Ectodermal cell (in vitro differentiated cells): ENCODE data around the gene TCERG1L.

Experiments used
- H3K27ac ChIP-seq: 2 replicates; pipeline ENCODE4 v1.7.0; 2013; ENCODE audit warnings: mild to moderate bottlenecking, low read depth, low read length; ENCODE audit not compliant: insufficient read depth, poor library complexity, severe bottlenecking
- H3K27me3 ChIP-seq: 2 replicates; pipeline ENCODE4 v1.7.0; 2013; ENCODE audit warnings: mild to moderate bottlenecking, low read length; ENCODE audit not compliant: insufficient read depth, control insufficient read depth, poor library complexity, severe bottlenecking
- H3K36me3 ChIP-seq: one replicate; pipeline ENCODE4 v1.7.0; 2013; ENCODE audit warnings: low read length; ENCODE audit not compliant: control insufficient read depth, insufficient read depth
- H3K4me1 ChIP-seq: one replicate; pipeline ENCODE4 v1.7.0; 2013; ENCODE audit warnings: low read length; ENCODE audit not compliant: control insufficient read depth, insufficient read depth
- H3K4me3 ChIP-seq: 2 replicates; pipeline ENCODE4 v1.7.0; 2013; ENCODE audit warnings: low read depth, low read length, control low read depth; ENCODE audit not compliant: insufficient read depth
- H3K9me3 ChIP-seq: 2 replicates; pipeline ENCODE4 v1.7.0; 2013; ENCODE audit warnings: mild to moderate bottlenecking, low read length, moderate library complexity; ENCODE audit not compliant: control insufficient read depth
- WGBS, 2 experiments: methylation state at CpG; one replicate each; pipeline ENCODE4 v1.1.7; 2013; ENCODE audit warnings: missing lambda C conversion rate in 2 of 2; 5-methylcytosine and 5-hydroxymethylcytosine counted together

TCERG1L gene

GRCh38 chr10:131290781-131291180 is 20.7 kb downstream of the TCERG1L start:
- Histone ChIP-seq H3K4me3 (no peak overlapping the region), H3K9me3 (no peaks in the 10 kb centered on the region), H3K36me3 (no peaks in the 10 kb centered on the region), H3K27ac (no peak overlapping the region), H3K4me1 (no peaks in the 10 kb centered on the region), H3K27me3 (no peaks in the 10 kb centered on the region)
- WGBS, 2 experiments, result 65 to 85% methylated on average over 6 to 7 of the region's 7 CpGs

GRCh38 chr10:131288648-131289047 is 22.9 kb downstream of the TCERG1L start:
- Histone ChIP-seq H3K9me3 (no peaks in the 10 kb centered on the region), H3K27ac (no peak overlapping the region), H3K36me3 (no peaks in the 10 kb centered on the region), H3K4me1 (no peaks in the 10 kb centered on the region), H3K27me3 (no peaks in the 10 kb centered on the region), H3K4me3 (no peak overlapping the region)
- 93 to 94% methylated on average over 12 of the region's 12 CpGs for WGBS, 2 experiments

- no peaks in the 10 kb centered on the region for H3K36me3 ChIP-seq
- H3K9me3 ChIP-seq, result no peaks in the 10 kb centered on the region
- WGBS, 2 experiments, result 94% methylated on average over 8 to 9 of the region's 9 CpGs
- H3K27me3 ChIP-seq, result no peaks in the 10 kb centered on the region
- no peaks in the 10 kb centered on the region for H3K4me1 ChIP-seq
- no peak overlapping the region for H3K4me3 ChIP-seq
- no peak overlapping the region for H3K27ac ChIP-seq
Observed at GRCh38 chr10:131282961-131283360, 28.6 kb downstream of the TCERG1L start.

GRCh38 chr10:131280101-131280500 is 31.4 kb downstream of the TCERG1L start:
- no peak overlapping the region for H3K27ac ChIP-seq
- H3K27me3 ChIP-seq, result no peaks in the 10 kb centered on the region
- WGBS, 2 experiments, result 79 to 88% methylated on average over 1 of the region's 1 CpG
- no peak overlapping the region for H3K4me3 ChIP-seq
- H3K9me3 ChIP-seq, result no peaks in the 10 kb centered on the region
- H3K36me3 ChIP-seq, result no peaks in the 10 kb centered on the region
- H3K4me1 ChIP-seq, result no peaks in the 10 kb centered on the region

GRCh38 chr10:131279516-131279915 is 32.0 kb downstream of the TCERG1L start:
- no peaks in the 10 kb centered on the region for H3K36me3 ChIP-seq
- H3K4me1 ChIP-seq, result no peaks in the 10 kb centered on the region
- H3K27ac ChIP-seq, result no peak overlapping the region
- no peaks in the 10 kb centered on the region for H3K9me3 ChIP-seq
- no peak overlapping the region for H3K4me3 ChIP-seq
- 92 to 94% methylated on average over 9 of the region's 9 CpGs for WGBS, 2 experiments
- no peaks in the 10 kb centered on the region for H3K27me3 ChIP-seq

GRCh38 chr10:131277969-131278368 is 33.6 kb downstream of the TCERG1L start:
- H3K4me3 ChIP-seq, result no peak overlapping the region
- H3K27me3 ChIP-seq, result no peaks in the 10 kb centered on the region
- no peaks in the 10 kb centered on the region for H3K4me1 ChIP-seq
- 94% methylated on average over 12 of the region's 12 CpGs for WGBS, 2 experiments
- no peaks in the 10 kb centered on the region for H3K9me3 ChIP-seq
- no peak overlapping the region for H3K27ac ChIP-seq
- H3K36me3 ChIP-seq, result no peaks in the 10 kb centered on the region

- Histone ChIP-seq H3K9me3 (no peaks in the 10 kb centered on the region), H3K4me3 (no peak overlapping the region), H3K27me3 (no peaks in the 10 kb centered on the region), H3K4me1 (no peaks in the 10 kb centered on the region), H3K36me3 (no peaks in the 10 kb centered on the region), H3K27ac (no peak overlapping the region)
- 94 to 95% methylated on average over 12 of the region's 12 CpGs for WGBS, 2 experiments
Observed at GRCh38 chr10:131277278-131277677, 34.2 kb downstream of the TCERG1L start.

- H3K27ac ChIP-seq, result no peak overlapping the region
- H3K36me3 ChIP-seq, result no peaks in the 10 kb centered on the region
- H3K4me3 ChIP-seq, result no peak overlapping the region
- H3K4me1 ChIP-seq, result no peaks in the 10 kb centered on the region
- H3K9me3 ChIP-seq, result no peaks in the 10 kb centered on the region
- no peaks in the 10 kb centered on the region for H3K27me3 ChIP-seq
- WGBS, 2 experiments, result 96 to 98% methylated on average over 4 of the region's 4 CpGs
Observed at GRCh38 chr10:131275691-131276090, 35.8 kb downstream of the TCERG1L start.

- H3K4me1 ChIP-seq, result no peaks in the 10 kb centered on the region
- WGBS, 2 experiments, result 92 to 97% methylated on average over 5 of the region's 5 CpGs
- no peak overlapping the region for H3K4me3 ChIP-seq
- H3K9me3 ChIP-seq, result no peaks in the 10 kb centered on the region
- H3K36me3 ChIP-seq, result no peaks in the 10 kb centered on the region
- H3K27ac ChIP-seq, result no peak overlapping the region
- no peaks in the 10 kb centered on the region for H3K27me3 ChIP-seq
Observed at GRCh38 chr10:131274883-131275282, 36.6 kb downstream of the TCERG1L start.

- Histone ChIP-seq H3K4me1 (no peaks in the 10 kb centered on the region), H3K27me3 (no peaks in the 10 kb centered on the region), H3K36me3 (no peaks in the 10 kb centered on the region), H3K9me3 (no peaks in the 10 kb centered on the region), H3K27ac (no peak overlapping the region), H3K4me3 (no peak overlapping the region)
- 93% methylated on average over 19 of the region's 19 CpGs for whole genome bisulfite sequencing, 2 experiments
Observed at GRCh38 chr10:131274133-131274880, 37.2 kb downstream of the TCERG1L start.
